Right renal cortex interstitium (tissue), 3 donors: Measurements from ENCODE around the gene PHACTR4. TPM values are rescaled to one million over a fixed set of nuclear protein-coding genes. Genes with fewer than 3 reads are reported as not detected.
A peak's percentile ranks its signal among the peaks of the same experiment; 100 is the strongest.
"Not testable (repeated sequence)": the region's sequence is repeated elsewhere in the genome, so short reads cannot be mapped to it uniquely, and the experiment has no call there.

Source experiments
- DNase-seq, 3 donors: peaks; one replicate each; pipeline ENCODE4 v3.0.0-alpha.2; 2013; ENCODE audit warnings: low read depth in 3 of 3, low spot score in 2 of 3
- polyA plus RNA-seq, 3 donors: library from polyadenylated mRNA; unstranded; fragments of 120-200 nt; gene quantifications; one replicate each; pipeline ENCODE4 v1.2.1, GENCODE V29; 2013; ENCODE audit not compliant: insufficient read length in 3 of 3

The PHACTR4 gene
- polyA plus RNA-seq, 3 donors = 81.3 to 95.9 (median 91.8) TPM

DNA sequence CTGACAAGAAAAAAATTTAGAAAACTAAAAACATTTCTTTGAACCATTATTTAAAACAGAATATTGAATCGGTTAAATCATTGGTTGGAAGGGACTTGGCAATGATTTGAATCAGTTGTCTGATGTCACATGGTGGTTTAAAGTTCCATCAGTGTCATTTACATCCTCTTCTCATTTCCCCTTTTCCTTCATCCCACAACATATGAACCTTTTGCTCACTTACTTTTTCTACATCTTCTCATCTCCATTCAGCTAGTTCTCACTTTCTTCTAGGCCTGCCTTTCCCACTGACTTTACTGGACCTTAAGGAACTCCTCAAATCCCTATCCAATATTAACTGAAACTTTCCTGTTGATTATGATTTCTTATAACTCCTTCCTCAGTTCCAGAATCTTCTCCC is 58.5 kb downstream of the PHACTR4 start:
- no peak for DNase-seq

DNA sequence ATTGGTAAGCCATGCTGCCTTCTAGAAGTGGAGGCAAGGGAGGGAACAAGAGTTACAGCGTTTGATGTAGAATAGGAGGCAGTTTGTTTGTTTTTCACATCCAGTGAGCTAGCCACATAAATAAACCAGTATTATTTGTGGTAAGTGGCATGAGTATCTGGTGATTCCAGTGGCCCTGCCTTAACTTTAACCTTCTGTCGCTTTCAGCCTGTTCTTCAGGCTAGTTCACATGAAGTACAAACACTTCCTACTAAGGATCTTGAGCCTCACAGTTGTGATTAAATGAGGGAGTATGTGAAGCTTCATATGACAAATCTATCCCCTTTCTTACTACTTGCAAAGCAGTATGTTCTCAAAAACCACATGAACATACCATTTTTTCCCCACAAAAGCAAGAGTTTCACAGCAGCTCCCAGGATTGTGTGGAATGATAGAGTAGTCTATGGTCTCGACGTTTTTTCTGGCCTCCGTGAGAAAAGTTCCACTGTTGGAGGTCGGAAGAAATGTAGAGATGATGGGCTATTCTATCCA is 59.5 kb downstream of the PHACTR4 start:
- no peak for DNase-seq

DNA sequence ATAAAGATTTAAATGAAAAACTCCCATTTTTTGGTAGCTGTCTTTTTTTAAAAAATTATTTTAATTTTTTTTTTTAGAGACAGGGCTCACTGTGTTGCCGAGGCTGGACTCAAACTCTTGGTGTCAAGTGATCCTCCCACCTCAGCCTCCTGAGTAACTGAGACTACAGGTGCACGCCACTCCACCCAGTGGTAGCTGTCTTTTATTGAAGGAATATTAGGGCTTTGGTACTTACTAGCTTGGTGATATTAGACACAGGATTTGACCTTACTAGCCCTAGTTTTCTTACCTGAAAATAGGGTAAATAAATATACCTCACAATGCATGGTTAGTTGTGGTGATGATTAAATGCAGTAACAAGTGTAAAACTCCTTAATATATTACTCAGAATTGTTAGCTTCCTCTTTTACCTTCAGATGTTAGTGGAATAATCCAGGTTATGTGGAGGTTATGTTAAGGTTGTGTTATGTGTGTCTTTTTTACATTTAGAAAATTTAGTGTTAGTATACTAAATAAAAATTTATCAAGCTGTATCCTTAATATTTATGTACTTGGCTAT is 66.8 kb downstream of the PHACTR4 start:
- no peak for DNase-seq

DNA sequence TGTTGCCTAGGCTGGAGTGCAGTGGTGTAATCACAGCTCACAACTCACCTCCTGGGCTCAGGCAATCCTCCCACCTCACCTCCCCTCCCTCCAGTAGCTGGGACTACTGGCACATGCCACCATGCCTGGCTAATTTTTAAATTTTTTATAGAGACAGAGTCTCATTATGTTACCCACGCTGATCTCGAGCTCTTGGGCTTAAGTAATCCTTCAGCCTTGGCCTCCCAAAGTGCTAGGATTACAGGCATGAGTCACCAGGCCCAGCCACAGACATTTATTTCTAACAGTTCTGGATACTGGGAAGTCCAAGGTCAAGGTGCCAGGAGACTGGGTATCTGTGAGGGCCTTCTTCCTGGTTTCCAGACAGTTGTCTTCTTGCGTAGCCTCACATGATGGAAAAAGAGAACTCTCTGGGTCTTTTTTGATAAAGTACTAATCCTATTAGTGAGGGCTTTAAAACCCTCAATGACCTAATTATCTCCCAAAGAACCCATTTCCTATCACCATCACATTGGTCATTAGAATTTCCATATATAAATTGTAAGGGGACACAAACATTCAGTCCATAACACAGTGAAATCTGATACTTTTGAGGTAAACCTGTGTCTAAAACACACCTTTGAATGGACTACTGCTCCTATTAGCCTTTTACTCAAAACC is 67.9 kb downstream of the PHACTR4 start:
- no peak for DNase-seq

DNA sequence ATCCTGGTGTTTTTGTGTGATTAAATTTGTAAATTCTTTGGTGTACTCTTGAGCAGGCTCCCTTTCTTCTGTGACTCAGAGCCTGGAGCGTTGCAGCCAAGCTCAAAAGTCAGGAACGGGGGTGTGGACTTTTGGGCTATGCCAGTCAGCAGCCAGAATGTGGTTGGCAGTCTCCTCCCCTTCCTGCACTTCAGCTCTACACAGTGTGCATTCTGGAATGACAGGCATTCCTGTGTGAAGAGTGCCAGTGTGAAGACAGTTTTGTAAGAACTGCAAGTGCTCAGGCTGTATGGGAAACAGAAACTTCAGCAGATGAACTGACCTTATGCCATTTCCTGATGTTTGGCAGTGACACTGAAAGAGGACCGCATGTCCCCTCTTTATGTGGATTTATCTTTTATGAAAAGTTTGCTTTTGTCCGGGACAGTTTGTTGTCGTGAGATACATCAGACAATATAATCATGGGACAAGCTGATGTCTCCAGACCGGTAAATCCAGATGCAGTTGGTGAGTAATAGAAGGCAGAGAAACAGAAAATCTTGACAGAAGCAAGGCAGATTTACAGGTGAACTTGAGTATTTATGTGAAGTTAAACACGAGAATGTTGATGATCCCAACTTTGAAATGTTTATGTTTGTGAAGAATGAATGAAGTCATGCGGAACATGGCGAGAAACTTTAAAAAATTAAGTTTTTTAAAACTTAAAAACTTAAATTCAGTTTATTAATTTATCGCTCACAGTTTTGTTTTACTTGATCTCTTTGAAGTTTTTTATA is 68.6 kb downstream of the PHACTR4 start:
- peak in 2 of 3 donors; percentile 19 to 50 for DNase-seq

DNA sequence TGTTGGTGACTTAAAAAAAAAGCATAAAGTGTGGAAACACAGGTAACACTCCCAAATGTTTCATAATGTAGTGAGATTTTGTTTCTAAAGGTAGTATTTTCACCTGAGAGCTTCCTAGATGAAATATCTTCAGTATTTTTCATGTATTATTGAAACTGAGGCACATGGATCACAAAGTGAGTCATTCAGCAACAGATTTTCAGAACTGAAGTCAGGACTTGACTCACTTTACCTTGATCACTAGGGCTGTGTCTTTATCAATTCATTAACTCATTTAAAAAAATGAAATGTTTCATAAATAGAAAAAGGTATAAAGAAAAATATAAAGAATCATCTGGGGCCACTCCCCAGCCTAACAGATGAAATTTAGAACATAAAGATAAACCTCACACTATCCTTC is 69.8 kb downstream of the PHACTR4 start:
- no peak for DNase-seq

DNA sequence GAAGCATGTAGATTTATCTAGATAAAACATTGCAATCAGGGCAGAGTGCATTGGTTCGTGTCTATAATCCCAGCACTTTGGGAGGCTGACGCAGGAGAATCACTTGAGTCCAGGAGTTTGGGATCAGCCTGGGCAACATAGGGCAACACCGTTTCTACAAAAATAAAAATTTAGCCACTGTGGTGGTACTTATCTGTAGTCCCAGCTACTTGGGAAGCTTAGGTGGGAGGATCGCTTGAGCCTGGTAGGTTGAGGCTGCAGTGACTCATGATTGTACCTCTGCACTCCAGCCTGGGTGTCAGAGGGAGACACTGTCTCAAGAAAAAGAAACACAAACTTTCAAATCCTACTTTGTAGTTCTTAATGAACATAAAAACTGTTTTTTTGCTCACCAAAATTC is 72.1 kb downstream of the PHACTR4 start:
- DNase-seq = no peak

DNA sequence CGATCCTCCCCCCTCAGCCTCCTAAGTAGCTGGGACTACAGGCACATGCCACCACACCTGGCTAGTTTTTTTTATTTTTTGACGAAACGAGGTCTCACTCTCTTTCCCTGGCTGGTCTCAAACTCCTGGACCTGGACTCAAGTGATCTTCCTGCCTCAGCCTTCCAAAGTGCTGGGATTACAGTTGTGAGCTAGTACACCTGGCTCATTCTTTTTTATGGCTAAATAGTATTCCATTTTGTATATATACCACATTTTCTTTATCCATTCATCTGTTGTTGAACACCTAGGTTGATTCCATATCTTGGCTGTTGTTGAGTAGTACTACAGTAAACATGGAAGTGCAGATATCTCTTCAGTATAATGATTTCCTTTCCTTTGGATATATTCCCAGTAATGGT is 74.0 kb downstream of the PHACTR4 start:
- DNase-seq = no peak

DNA sequence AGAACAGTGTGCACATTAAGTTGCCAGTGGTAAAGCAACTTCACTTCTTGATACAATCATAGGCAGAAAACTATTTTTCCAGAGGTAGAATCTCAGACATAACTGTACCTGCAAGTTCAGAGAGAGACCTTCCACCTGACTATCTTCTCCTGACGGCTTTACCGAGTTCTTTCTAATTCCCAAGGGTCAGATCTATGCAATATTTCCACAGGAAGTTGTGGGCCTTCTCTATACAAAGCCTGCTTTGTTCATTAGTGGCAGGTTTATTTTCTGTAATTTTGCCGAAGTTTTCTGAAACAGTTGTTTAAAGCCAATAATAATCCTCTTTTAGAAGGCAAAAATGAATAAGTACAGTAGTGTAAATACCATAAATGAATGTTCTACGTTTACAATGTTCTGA is 78.1 kb downstream of the PHACTR4 start:
- no peak for DNase-seq

DNA sequence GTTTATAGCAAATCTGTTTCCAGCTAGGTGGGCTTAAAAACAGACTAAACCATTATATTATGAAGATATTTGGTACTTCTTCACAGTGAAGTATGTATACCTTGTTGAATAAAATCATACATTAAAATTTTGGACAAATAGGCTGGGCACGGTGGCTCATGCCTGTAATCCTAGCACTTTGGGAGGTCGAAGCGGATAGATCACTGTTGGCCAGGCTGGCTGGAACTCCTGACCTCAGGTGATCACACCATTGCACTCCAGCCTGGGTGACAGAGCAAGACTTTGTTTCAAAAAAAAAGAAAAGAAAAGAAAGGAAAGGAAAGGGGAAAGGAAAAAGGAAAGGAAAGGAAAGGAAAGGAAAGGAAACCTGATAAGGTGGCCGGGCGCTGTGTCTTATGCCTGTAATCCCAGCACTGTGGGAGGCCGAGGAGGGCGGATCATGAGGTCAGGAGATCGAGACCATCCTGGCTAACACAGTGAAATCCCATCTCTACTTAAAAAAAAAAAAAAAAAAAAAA is 78.6 kb downstream of the PHACTR4 start:
- DNase-seq = not testable (repeated sequence)

DNA sequence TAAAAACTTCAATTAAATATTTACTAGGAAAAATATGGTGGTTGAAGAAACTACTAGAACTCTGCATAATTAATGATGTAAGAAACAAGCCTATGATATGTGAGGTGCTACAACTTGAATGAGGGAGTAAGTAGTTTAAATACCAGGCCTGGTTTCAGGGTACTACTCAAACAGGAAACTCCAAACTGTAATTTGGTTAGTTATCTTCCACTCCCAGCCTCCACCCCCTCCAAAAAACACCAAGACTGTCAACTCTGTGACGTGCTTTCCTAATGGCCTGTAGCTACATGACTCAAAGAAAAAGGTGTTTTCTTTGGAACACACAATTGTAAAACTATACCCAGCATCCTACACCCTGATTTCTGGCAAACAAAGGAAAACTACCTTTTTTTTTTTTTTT is 80.4 kb downstream of the PHACTR4 start:
- DNase-seq = no peak

DNA sequence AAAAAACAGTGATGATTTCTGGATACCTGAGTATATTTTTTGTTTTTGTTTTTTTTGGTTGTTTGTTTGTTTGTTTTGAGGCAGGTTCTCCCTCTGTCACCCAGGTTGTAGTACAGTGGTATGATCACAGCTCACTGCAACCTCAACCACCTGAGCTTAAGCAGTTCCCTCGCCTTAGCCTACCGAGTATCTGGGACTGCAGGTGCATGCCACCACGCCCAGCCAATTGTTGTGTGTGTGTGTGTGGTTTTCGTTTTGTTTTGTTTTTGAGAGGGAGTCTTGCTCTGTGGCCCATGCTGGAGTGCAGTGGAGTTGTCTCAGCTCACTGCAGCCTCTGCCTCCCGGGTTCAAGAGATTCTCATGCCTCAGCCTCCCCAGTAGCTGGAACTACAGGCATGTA is 81.0 kb downstream of the PHACTR4 start:
- DNase-seq = no peak

DNA sequence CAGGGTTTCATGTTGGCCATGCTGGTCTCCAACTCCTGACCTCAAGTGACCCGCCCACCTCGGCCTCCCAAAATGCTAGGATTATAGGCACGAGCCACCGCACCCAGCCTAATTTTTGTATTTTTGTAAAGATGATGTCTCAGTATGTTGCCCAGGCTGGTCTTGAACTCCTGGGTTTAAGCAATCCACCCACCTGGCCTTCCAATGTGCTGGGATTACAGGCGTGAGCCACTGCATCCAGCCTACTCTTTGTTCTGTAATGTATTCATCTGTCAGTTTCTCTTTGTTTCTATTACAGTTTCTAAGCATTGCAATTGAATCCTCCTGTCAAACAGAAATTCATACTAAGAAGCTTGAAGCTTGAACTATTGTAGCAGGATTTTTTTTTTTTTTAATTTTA is 81.5 kb downstream of the PHACTR4 start:
- DNase-seq = no peak

DNA sequence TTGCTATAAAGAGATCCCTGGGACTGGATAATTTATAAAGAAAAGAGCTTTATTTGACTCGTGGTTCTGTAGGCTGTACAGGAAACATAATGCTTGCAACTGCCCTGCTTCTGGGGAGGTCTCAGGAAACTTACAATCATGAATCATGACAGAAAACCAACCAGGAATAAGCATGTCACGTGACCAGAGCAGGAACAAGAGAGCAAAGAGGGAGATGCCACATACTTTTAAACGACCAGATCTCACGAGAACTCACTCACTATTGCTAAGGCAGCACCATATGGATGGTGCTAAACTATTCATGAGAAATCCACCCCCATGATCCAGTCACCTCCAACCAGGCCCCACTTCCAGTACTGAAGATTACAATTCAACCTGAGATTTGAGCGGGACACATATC is 86.5 kb downstream of the PHACTR4 start:
- DNase-seq = no peak

DNA sequence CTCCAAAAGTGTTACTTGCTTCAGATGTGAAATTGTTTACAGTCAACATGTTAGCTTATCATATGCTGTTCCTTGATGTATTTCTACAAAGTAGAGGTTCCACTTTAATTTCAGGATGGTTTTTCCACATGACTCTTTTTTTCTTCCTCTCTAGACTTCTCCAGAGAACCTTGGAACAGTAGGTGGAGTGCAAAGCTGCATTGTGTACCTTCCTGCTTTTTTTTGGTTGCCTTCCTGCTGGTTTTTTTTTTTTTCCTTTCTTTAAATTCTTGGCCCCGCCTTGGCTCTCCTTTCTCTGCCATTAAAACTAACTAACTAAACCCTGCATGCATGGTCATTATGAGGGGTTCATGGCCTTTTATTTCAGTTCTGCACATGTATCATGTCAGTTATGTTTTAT is 88.1 kb downstream of the PHACTR4 start:
- DNase-seq = no peak

DNA sequence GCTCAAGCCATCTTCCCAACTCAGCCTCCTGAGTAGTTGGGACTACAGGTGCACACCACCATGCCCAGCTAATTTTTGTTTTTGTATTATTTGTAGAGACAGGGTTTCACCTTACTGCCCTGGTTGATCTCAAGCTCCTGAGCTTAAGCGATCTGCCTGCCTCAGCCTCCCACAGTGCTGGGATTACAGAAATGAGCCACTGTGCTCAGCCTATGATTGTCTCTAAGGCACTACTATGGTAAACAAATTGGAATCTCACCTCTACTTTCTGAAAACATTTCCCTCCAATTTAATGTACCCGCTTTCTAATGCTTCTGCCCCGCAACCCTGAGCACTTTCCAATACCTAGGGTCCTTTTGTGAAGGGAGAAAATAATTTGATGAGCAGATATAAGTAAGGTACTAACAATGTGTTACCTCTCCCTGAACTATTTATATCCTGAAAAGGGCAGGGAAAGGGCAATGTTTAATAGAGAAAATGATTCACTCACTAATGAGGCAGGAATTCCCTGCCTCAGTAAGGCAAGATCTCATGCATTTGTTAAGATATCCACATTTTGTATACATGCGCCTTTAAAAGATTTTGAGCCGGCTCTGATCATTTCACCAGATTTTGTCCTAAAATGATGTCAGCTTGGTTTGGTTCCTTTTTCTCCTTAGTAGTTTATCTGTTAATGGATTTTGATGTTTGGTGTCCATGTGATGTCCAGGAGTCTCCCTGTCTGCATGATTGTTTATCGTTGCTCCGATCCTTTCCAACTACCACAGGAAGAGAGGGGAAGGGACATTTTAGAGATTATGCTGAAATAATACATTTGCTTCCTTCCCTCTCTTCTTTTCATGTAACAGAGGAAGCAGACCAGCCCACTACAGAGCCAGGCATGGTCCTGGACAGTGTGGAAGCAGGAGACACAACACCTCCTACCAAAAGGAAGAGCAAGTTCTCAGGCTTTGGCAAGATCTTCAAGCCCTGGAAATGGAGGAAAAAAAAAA is 89.0 kb downstream of the PHACTR4 start:
- DNase-seq = no peak

DNA sequence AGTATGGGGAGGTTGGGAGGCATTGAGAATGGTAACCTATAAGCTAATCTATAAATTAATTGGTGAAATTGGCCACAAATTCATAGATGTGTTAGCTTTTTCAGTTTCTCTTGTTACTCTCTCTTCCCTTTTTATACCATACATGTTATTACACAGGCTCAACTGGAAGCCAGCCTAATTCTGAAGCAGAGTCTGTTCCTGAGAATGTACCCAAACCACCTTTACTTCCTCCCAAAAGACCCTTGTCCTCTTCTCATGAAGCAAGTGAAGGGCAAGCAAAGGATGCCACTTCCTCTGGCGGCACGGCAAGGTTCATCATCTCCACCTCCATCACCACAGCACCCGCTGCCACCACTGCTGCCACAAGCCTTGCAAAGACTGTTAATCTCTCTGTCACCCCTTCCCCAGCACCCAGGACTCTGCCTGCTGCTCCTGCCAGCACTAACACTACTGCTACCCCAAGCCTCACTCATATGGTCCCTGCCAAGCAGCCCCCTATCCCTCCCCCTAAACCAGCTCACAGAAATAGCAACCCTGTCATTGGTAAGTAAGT is 96.8 kb downstream of the PHACTR4 start:
- DNase-seq = no peak

DNA sequence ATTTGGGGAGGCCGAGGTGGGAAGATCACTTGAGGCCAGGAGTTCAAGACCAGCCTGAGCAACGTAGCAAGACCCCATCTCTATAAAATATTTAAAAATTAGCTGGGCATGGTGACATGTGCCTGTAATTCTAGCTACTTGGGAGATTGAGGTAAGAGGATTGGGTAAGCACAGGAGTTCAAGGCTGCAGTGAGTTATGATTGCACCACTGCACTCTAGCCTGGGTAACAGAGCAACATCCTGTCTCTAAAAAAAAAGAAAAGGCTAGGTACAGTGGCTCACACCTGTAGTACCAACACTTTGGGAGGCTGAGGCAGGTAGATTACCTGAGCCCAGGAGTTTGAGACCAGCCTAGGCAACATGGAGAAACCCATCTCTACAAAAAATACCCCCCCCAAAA is 100.6 kb downstream of the PHACTR4 start:
- no peak for DNase-seq

DNA sequence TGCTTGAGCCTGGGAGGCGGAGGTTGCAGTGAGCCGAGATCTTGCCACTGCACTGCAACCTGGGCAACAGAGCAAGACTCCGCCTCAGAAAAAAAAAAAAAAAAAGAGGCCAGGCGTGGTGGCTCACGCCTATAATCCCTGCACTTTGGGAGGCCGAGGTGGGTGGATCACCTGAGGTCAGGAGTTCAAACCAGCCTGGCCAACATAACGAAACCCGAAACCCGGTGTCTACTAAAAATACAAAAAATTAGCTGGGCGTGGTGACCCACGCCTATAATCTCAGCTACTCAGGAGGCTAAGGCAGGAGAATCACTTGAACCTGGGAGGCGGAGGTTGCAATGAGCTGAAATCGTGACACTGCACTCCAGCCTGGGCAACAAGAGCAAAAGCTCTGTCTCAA is 110.0 kb downstream of the PHACTR4 start:
- not testable (repeated sequence) for DNase-seq

DNA sequence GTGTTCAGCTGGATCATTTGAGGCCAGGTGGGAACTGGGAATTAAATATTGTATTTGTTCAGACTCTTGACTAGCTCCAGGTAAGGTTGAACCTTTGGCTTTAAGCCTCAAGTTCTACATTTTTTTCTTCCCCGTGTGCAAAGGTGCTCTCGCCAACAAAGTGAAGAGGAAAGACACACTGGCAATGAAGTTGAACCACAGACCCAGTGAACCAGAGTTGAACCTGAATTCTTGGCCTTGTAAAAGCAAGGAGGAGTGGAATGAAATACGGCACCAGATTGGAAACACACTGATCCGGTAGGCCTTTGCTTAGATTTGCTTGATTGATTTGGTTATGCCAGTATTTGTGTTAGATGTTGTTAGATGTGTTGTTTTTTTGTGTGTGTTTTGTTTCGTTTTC is 110.8 kb downstream of the PHACTR4 start:
- peak in 2 of 3 donors; percentile 29 to 43 for DNase-seq
